Suprapubic skin (tissue), 4 donors: ENCODE measurements around the gene CTNND2. TPM values are rescaled to one million over a fixed set of nuclear protein-coding genes. Genes with fewer than 3 reads are reported as not detected.
A peak's percentile ranks its signal among the peaks of the same experiment; 100 is the strongest.
"Not testable (repeated sequence)": the region's sequence is repeated elsewhere in the genome, so short reads cannot be mapped to it uniquely, and the experiment has no call there.

ENCODE experiments used
- DNase-seq, 2 donors: peaks; one replicate each; pipeline ENCODE4 v3.0.0-alpha.2; 2019; ENCODE audit warnings: low spot score in 2 of 2
- H3K27ac ChIP-seq: fragments of 200-600 bp; sonication (generic); one replicate; pipeline ENCODE4 v1.5.1; 2019
- H3K27me3 ChIP-seq: fragments of 200-600 bp; sonication (generic); one replicate; pipeline ENCODE4 v1.5.1; 2019
- H3K36me3 ChIP-seq: fragments of 200-600 bp; sonication (generic); one replicate; pipeline ENCODE4 v1.5.1; 2019
- H3K4me1 ChIP-seq: fragments of 200-600 bp; sonication (generic); one replicate; pipeline ENCODE4 v1.5.1; 2019
- H3K4me3 ChIP-seq: fragments of 200-600 bp; sonication (generic); one replicate; pipeline ENCODE4 v1.5.1; 2019; ENCODE audit warnings: mild to moderate bottlenecking
- H3K9me3 ChIP-seq: fragments of 200-600 bp; sonication (generic); one replicate; pipeline ENCODE4 v1.5.1; 2019
- CTCF ChIP-seq, 2 donors: fragments of 200-600 bp in 1 of 2; fragments of 450-650 bp in 1 of 2; sonication (generic) in 1 of 2; IDR thresholded peaks; one replicate each; pipeline ENCODE4 v1.5.1; 2016 to 2019; ENCODE audit warnings: antibody characterized with exemption in 2 of 2, mild to moderate bottlenecking in 1 of 2, moderate library complexity in 1 of 2
- EP300 ChIP-seq: sonication (generic); formaldehyde crosslinking; IDR thresholded peaks from one replicate; pipeline ENCODE4 v1.6.1; 2017; ENCODE audit warnings: antibody characterized with exemption
- POLR2A ChIP-seq, 2 donors: fragments of 450-650 bp; IDR thresholded peaks; one replicate each; pipeline ENCODE4 v1.6.1; 2017; ENCODE audit warnings: antibody characterized with exemption in 2 of 2, mild to moderate bottlenecking in 2 of 2, moderate library complexity in 2 of 2
- POLR2AphosphoS5 ChIP-seq, 3 donors: sonication (generic); formaldehyde crosslinking; IDR thresholded peaks; one replicate each; pipeline ENCODE4 v1.6.1; 2017; ENCODE audit warnings: antibody characterized with exemption in 3 of 3
- WGBS: methylation state at CpG from one replicate; pipeline ENCODE4 v1.1.5; 2018; 5-methylcytosine and 5-hydroxymethylcytosine counted together
- total RNA-seq, 4 donors: library from RNA; depleted of rRNA; stranded (reverse); fragments of >200 nt; gene quantifications; one replicate each; pipeline ENCODE4 v1.1.0, GENCODE V29; 2016

CTNND2 gene
- total RNA-seq, 4 donors from 2014 or later, result 0.40 to 3.8 (median 2.2) TPM

GRCh38 chr5:11007269-11007870 is 896.9 kb downstream of the CTNND2 start:
- no peak for DNase-seq
- Histone ChIP-seq H3K36me3 (no peaks in the 10 kb centered on the region), H3K27ac (no peak overlapping the region), H3K4me3 (no peak overlapping the region), H3K27me3 (no peaks in the 10 kb centered on the region), H3K9me3 (no peaks in the 10 kb centered on the region), H3K4me1 (no peaks in the 10 kb centered on the region)
- TF ChIP-seq POLR2AphosphoS5 (IDR thresholded peaks at IDR 0.05) (no peak), CTCF (IDR thresholded peaks at IDR 0.05) (no peak), POLR2A (IDR thresholded peaks at IDR 0.05) (no peak), EP300 (no peak)
- 80% methylated on average over 18 of the region's 18 CpGs for WGBS

- not testable (repeated sequence) for H3K27me3 ChIP-seq, H3K4me3 ChIP-seq, H3K36me3 ChIP-seq, DNase-seq, H3K9me3 ChIP-seq, H3K4me1 ChIP-seq, H3K27ac ChIP-seq
- WGBS, result 80% methylated on average over 4 of the region's 4 CpGs
Measured at GRCh38 chr5:11004523-11004922, 899.7 kb downstream of the CTNND2 start.

GRCh38 chr5:11000515-11001353 is 903.5 kb downstream of the CTNND2 start:
- H3K4me3 ChIP-seq, result no peak overlapping the region
- no peaks in the 10 kb centered on the region for H3K27me3 ChIP-seq
- WGBS, result 53% methylated on average over 2 of the region's 2 CpGs
- H3K4me1 ChIP-seq, result no peaks in the 10 kb centered on the region
- no peaks in the 10 kb centered on the region for H3K9me3 ChIP-seq
- no peak for TF ChIP-seq CTCF (IDR thresholded peaks at IDR 0.05)
- TF ChIP-seq EP300, result no peak
- DNase-seq, result peak in 1 of 2 donors; percentile 23
- H3K36me3 ChIP-seq, result no peaks in the 10 kb centered on the region
- H3K27ac ChIP-seq, result no peak overlapping the region

- H3K9me3 ChIP-seq, result no peaks in the 10 kb centered on the region
- no peaks in the 10 kb centered on the region for H3K36me3 ChIP-seq
- no peaks in the 10 kb centered on the region for H3K4me1 ChIP-seq
- H3K27me3 ChIP-seq, result peaks cover 6% of the 10 kb centered on the region
- peak in 1 of 2 donors; percentile 52 for DNase-seq
- 87% methylated on average over 11 of the region's 11 CpGs for WGBS
- H3K4me3 ChIP-seq, result no peak overlapping the region
- H3K27ac ChIP-seq, result no peak overlapping the region
- TF ChIP-seq POLR2A (IDR thresholded peaks at IDR 0.05) (no peak), POLR2AphosphoS5 (IDR thresholded peaks at IDR 0.05) (no peak), EP300 (no peak), CTCF (IDR thresholded peaks at IDR 0.05) (no peak)
Measured at GRCh38 chr5:10999714-11000113, 904.5 kb downstream of the CTNND2 start.

GRCh38 chr5:10995891-10996290 is 908.4 kb downstream of the CTNND2 start:
- H3K27me3 ChIP-seq, result peaks cover 10% of the 10 kb centered on the region
- H3K4me3 ChIP-seq, result no peak overlapping the region
- DNase-seq, result peak in 1 of 2 donors; percentile 59
- 87% methylated on average over 8 of the region's 8 CpGs for WGBS
- no peak overlapping the region for H3K27ac ChIP-seq
- TF ChIP-seq EP300 (no peak), POLR2AphosphoS5 (IDR thresholded peaks at IDR 0.05) (no peak)
- no peaks in the 10 kb centered on the region for H3K4me1 ChIP-seq
- H3K9me3 ChIP-seq, result no peaks in the 10 kb centered on the region
- no peaks in the 10 kb centered on the region for H3K36me3 ChIP-seq

GRCh38 chr5:10994091-10994986 is 909.9 kb downstream of the CTNND2 start:
- no peaks in the 10 kb centered on the region for H3K36me3 ChIP-seq
- no peak overlapping the region for H3K4me3 ChIP-seq
- no peak overlapping the region for H3K27ac ChIP-seq
- H3K9me3 ChIP-seq, result no peaks in the 10 kb centered on the region
- H3K4me1 ChIP-seq, result no peaks in the 10 kb centered on the region
- 55% methylated on average over 18 of the region's 30 CpGs for WGBS
- peak in 1 of 2 donors; percentile 64 for DNase-seq
- peaks cover 14% of the 10 kb centered on the region for H3K27me3 ChIP-seq
- TF ChIP-seq CTCF (IDR thresholded peaks at IDR 0.05) (no peak), POLR2A (IDR thresholded peaks at IDR 0.05) (no peak), EP300 (no peak), POLR2AphosphoS5 (IDR thresholded peaks at IDR 0.05) (no peak)
